ENCODE results near the gene RHOT2.
"Not testable (repeated sequence)": the region's sequence is repeated elsewhere in the genome, so short reads cannot be mapped to it uniquely, and the experiment has no call there.

The RHOT2 gene

DNA sequence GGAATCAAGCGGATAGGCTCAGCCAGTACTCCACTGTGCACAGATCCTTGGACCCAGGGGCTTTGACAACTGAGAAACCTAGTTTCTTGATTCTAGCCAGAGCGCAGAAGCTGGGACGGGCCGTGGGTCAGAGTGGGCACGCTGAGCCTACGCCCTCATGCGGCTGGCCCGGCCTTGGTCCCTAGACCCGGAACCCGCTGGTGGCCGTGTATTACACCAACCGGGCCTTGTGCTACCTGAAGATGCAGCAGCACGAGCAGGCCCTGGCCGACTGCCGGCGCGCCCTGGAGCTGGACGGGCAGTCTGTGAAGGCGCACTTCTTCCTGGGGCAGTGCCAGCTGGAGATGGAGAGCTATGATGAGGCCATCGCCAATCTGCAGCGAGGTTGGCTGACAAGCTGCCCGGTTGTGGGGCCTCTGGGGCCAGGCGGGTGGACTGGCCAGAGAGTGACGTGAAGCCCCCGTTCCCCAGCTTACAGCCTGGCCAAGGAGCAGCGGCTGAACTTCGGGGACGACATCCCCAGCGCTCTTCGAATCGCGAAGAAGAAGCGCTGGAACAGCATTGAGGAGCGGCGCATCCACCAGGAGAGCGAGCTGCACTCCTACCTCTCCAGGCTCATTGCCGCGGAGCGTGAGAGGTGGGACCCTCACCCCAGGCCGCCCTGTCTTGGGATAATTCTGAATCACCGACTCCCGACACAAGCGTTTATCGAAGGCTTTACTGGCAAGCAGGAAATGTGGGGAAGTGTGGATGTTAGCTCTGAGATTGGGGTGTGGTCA lies 13.2 kb downstream of the RHOT2 start:
- no peak for DNase-seq (ENCODE audit: low read depth, low spot score)

DNA sequence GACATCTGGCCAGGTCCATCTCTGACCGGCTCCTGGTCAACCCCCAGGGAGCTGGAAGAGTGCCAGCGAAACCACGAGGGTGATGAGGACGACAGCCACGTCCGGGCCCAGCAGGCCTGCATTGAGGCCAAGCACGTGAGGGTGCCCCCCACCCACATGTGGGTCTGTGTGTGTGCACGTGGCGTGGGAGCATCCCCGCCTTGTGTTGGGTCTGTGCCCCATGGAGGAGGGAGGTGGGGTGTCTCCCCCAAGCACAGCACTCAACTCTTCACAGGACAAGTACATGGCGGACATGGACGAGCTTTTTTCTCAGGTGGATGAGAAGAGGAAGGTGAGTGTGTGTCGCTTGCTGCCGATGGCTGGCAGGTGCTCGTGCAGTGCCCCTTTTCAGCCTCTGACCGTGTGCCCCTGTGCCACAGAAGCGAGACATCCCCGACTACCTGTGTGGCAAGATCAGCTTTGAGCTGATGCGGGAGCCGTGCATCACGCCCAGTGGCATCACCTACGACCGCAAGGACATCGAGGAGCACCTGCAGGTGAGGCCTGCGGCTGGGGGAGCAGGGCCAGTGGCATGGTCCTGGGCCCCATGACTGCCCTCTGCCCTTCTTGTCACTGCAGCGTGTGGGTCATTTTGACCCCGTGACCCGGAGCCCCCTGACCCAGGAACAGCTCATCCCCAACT lies 14.0 kb downstream of the RHOT2 start:
- no peak for DNase-seq (ENCODE audit: low read depth, low spot score)

DNA sequence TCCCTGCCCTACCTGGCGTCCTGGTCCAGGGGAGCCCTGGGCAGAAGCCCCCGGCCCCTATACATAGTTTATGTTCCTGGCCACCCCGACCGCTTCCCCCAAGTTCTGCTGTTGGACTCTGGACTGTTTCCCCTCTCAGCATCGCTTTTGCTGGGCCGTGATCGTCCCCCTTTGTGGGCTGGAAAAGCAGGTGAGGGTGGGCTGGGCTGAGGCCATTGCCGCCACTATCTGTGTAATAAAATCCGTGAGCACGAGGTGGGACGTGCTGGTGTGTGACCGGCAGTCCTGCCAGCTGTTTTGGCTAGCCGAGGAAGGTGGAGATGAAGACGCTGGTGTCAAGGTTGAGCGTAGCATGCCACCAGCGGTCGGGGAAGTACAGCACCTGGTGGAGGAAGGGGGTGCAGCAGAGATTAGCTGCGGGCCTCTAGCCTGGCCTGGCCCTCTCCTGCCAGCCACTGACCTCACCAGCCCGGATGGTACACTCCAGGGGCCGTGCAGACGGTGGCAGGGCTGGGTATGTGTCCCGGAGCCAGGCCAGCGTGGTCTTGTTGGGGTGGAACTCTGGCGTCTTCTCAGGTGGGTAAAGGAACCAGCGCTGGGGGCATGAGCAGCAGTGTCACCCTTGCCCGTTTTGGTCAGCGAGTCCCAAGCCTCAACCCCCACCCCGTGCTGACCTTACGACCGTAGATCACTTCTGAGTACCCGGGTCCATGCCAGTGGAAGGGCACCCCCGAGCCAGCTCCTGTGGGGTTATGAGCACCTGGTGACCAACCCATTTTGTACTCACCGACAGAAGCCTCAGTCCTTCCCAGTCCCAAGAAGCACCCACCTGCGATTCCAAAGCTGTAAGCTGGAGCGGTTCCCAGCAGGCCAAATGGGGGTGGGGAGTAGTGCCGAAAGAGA lies 14.8 kb downstream of the RHOT2 start:
- no peak for DNase-seq (ENCODE audit: low read depth, low spot score)

GRCh38 chr16:683396-684070 lies 15.6 kb downstream of the RHOT2 start:
- no peak for DNase-seq (ENCODE audit: low read depth, low spot score)

DNA sequence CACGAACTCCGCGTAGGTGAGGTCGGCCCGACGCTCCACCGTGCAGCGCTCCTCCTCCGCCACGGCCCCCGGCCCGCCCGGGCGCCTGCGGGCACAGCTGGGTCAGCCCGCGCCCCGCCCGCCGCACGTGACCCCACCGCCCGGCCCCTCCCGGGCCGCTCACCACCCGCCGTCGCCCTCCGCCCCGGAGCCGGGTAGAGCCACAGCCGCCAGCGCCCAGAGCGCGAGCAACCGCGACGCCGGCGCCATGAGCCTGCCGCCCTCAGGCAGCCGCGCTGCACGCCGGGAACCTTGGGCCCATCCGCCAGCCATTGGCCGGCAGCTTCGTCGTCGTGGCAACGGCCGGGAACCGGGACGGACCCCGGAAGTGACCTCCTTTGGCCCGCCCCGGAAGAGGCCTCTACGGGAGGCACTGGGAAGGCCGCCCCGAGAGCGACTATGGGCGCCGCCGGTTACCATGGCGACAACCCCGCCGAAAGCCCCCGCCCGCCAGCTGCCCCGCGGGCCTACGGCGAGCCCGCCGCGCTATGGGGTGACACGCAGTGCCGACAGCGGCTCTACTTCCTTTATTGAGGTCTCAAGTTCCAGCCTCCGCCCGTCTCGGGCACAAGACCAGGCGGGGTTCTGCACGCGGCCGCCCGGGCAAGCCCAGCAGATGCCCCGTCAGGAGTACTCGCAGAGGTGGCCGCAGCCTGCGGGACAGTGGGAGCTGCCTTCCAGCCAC lies 16.3 kb downstream of the RHOT2 start, which contains the start of gene JMJD8:
Gene JMJD8, minus strand, starts transcription at position 264 of the 724 bp plus-strand sequence. Its CDS starts 15 bp downstream, at position 249.
- peak; percentile 83 for DNase-seq (ENCODE audit: low read depth, low spot score)

DNA sequence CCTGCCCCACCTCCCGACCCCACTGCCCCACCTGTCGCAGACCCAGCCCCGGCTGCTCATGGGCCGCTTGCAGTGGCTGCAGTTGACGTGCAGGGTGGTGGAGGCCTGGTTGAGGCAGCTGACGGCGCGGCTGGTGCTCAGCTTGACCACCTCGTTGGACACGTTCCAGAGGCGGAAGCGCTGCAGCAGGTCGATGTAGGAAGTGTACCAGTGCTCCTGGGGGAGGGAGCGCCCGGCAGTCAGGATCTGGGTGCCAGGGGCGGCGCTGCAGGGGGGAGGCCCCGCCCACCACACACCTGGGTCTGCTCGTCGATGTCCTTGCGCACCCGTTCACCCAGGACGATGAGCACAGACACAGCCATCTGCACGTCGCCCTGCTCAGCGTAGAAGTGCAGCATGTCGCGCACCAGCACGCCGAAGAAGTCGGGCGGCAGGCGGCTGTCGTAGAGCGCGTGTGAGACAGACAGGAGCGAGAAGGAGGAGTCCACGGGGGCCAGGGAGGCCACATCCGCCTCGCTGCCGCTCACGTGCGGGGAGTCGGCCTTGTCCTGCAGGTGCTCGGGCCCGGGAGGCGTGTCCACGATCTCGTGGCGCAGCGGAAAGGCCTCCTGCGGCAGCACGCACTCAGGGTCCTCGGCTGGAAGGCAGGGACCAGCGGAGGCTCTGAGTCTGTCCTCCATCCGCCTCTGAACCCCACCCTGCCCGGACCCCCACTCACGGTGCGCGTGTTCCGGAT lies 17.2 kb downstream of the RHOT2 start:
- DNase-seq (ENCODE audit: low read depth, low spot score) = no peak

- DNase-seq (ENCODE audit: low read depth, low spot score) = no peak
Measured at GRCh38 chr16:685967-686366, 18.0 kb downstream of the RHOT2 start.

- no peak for DNase-seq (ENCODE audit: low read depth, low spot score)
Measured at GRCh38 chr16:686459-687260, 18.7 kb downstream of the RHOT2 start.

- no peak for DNase-seq (ENCODE audit: low read depth, low spot score)
Measured at GRCh38 chr16:687499-687898, 19.6 kb downstream of the RHOT2 start.

GRCh38 chr16:689175-689897 lies 21.4 kb downstream of the RHOT2 start:
- no peak for DNase-seq (ENCODE audit: low read depth, low spot score)

GRCh38 chr16:691242-691641 lies 23.3 kb downstream of the RHOT2 start:
- DNase-seq (ENCODE audit: low read depth, low spot score) = not testable (repeated sequence)

DNA sequence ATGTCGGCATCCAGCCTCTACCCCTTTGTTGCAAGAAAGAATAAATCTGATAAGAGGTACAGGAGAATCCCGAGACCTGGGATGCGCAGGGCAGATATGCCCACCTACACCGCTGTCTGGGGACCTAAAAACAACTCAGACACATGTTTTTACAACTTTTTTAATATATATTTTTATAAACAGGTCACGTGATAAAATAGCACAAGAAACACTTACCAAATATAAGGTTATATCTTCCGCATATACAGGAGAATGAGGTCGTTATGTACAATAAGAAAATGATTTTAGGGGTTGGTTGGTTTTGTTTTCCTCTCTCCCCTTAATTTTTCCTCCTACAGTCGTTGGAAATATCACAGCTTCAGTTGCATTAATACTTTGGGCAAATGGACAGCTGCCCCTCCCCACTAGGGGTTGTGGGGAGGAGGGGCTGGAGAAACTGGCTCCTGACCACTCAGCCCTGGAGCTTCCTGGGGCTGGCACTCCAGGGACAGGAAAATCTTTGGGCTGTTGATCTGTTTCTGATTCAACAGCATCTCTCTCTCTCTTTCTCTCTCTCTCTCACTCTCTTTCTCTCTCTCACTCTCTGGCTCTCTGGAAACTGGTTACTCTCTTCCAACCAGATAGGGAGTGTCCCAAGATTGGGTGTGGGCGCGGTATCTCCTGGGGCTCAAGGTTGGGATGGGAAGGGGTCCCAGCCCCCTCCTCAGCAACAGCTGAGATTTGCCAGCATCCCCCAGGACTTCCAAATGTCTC lies 24.6 kb downstream of the RHOT2 start:
- DNase-seq (ENCODE audit: low read depth, low spot score) = no peak

DNA sequence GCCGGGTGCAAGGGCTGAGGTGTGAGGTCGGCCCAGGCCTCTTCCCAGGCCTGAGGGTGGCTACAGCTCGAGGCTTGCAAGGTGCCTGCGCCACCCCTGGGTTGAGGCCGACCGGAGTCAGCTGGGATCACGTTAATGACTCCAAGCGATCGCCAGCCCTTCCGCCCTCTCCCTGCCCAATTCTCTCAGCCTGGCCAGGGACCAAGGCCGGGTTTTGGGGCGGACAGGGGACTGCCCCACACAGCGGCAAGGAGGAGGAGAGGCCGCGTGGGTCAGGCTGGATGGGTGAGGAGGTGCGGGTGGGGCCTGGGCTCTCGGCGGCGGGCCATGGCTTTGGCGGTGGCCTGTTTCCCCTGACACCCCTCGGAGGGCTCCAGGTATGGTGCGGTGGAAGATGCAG lies 25.4 kb downstream of the RHOT2 start:
- no peak for DNase-seq (ENCODE audit: low read depth, low spot score)

- no peak for DNase-seq (ENCODE audit: low read depth, low spot score)
Measured at GRCh38 chr16:693766-694165, 25.8 kb downstream of the RHOT2 start.

- no peak for DNase-seq (ENCODE audit: low read depth, low spot score)
Measured at GRCh38 chr16:694187-694862, 26.4 kb downstream of the RHOT2 start.

GRCh38 chr16:694863-695354 lies 27.0 kb downstream of the RHOT2 start:
- no peak for DNase-seq (ENCODE audit: low read depth, low spot score)

Measured in smooth muscle cell of the brain vasculature (primary cell).